M059J (cell line): ENCODE data around the gene DR1. TPM values are rescaled to one million over a fixed set of nuclear protein-coding genes. Genes with fewer than 3 reads are reported as not detected.
"Not testable (repeated sequence)": the region's sequence is repeated elsewhere in the genome, so short reads cannot be mapped to it uniquely, and the experiment has no call there.

Source experiments
- DNase-seq: peaks from one replicate; pipeline ENCODE4 v3.0.0-alpha.2; 2012; ENCODE audit warnings: low read depth
- total RNA-seq: library from RNA; depleted of rRNA; stranded (reverse); fragments of >200 nt; shearing (Covaris generic); gene quantifications from 2 replicates; pipeline ENCODE4 v1.2.3, GENCODE V29; 2014

Gene DR1
- total RNA-seq, 1 experiment from 2014 or later = 87.1 TPM

- DNase-seq = no peak
Measured at GRCh38 chr1:93340090-93340489, 5.6 kb upstream of the DR1 start.

DNA sequence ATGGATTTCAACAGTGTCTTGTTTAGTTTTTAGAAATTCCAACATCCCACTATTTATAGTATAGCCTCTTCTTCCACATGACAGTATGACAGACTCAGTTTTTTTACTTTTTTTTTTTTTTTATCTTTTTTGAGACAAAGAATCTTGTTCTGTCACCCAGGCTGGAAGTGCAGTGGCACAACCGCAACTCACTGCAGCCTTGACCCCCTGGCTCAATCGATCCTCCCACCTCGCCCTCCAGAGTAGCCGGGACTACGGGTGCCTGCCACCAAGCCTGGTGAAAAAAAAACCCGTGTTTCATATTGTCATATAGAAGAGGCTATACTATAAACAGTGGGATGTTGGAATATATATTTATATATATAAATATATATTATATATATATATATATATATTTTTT lies 1.2 kb upstream of the DR1 start:
- DNase-seq = no peak

DNA sequence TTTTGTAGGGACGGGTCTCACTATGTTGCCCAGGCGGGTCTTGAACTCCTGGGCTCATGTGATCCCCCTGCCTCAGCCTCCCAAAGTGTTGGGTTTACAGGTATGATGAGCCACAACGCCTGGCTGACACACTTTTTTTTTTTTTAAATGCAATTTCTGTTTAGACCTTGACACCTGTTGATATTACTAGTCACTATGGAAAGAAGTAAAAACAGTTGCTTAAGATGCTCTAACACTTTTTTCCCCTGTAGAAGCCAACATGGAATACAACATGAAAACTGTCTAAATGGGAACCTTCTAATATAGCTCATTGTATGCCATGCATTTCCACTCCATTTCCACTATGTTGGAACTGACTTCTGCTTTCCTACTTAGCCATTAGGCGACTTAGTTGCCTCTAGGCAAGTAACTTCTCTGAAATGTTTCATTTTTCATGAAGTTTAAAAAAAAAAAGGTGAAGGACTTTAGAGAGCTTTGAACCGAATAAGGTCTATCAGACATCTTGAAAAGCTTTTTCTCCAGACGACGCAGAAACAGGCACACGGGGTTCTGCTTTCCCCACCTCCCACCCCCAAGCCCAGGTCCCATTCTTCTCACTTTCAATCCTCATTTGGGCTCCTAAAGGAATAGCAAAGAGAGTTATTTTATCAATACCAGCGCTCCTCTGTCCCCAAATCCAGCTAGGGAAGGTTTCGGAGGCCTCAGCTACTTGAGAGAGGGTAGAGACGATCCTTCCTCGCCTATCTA lies 648 bp upstream of the DR1 start:
- DNase-seq = peak; percentile 36

- DNase-seq = peak; percentile 58
Measured at GRCh38 chr1:93346421-93346993, 800 bp downstream of the DR1 start.

DNA sequence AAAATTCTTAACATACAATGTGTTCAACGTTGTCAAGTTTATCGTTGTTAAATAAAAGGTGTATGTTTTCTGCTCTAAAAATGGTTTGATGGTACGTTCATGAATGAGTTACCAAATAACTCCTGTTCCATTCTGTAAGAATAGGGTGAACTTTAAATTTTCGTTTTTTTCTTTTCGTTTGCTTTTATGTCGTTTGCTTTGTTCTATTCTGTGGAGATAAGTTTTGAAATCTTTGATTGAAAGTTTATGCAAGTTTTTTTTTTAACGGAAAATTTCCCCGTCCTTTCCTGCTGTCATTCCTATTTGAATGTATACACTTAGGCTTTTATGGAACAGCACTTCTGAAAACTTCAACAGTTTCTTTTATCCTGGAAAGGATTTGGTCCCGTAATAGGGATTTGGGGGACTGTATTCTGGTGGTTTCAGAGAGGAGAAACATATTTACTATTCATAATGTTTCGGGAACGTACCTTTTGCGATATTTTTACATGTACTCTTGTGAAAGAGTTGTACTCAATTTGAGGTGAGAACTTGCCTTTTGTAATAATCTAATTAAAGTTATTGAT lies 1.7 kb downstream of the DR1 start:
- DNase-seq = no peak

GRCh38 chr1:93348104-93348728 lies 2.5 kb downstream of the DR1 start:
- DNase-seq = no peak

DNA sequence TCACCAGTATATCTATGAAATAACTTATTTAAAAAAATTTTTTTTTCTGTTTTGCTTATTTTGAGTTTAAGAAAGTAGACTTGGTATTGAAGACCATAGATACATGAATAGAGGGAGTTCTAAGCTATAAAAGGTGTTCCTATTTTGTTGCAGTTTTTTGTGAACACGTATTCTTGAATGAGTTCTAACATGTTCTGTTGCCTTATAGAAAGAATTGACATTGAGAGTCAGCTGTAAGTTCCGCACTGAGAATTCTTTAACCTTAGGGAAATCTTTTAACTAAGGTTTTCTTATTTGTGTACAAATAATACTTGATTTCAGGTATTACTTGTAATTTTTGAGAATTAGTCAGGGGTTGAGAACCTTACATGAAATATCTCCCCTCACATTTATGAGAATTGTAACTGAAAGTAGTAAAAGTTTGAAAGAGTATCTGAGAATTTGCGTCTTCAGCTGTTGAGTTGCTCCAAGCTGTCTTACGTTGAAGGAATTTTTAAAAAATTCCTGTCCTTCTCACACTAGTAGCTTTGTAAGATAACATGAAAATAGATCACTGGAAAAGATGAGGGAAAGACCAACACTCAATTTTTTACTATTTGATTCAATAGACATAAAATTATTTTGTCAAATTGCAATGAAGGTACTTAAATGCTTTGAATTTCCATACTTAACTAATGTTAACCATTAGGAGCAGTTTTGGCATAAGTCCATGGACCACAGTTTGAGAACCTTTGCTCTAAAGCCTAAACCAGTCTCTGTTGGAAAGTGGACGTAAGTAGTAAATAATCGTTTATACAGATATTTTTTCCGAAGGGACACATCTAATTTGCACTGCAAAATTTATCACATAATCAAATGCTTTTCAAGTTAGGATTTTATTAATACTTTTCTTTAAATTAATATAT lies 3.8 kb downstream of the DR1 start:
- DNase-seq = no peak

DNA sequence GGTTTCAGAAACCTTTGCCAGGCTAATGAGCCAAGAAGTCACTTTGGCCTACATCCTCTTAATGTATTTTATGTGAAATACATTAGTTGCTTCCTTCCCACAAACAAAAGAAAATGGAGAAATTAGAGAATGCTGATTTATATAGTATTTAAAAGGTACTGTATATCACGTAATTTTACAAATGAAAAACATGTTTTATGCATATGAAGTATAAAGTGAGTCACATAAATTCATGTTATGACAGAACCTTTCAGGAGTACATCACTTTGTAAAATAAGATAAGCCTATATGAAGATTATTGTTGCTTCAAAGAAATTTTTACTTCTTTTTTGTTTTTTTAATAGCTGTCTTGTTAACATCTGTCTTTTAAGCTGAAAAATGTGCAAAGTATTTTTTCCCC lies 4.6 kb downstream of the DR1 start:
- DNase-seq = no peak

DNA sequence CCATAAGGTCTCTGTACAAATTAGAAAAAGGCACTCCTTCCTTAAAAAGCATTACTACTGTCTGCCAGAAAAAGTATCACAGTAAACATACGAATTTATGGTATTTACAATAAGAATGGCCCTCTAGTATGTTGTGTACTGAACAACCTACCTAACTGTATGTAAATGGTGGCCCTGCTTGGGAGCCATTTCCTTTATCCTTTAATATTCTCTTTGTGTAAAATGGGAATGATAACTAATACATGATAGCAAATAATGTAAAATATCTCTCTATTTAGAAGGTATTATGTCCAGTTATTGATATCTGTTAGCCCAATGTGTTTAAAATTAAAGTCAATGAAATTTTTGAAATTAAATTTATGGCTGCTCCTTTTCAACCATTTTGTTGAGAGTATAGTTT lies 5.2 kb downstream of the DR1 start:
- DNase-seq = no peak

DNA sequence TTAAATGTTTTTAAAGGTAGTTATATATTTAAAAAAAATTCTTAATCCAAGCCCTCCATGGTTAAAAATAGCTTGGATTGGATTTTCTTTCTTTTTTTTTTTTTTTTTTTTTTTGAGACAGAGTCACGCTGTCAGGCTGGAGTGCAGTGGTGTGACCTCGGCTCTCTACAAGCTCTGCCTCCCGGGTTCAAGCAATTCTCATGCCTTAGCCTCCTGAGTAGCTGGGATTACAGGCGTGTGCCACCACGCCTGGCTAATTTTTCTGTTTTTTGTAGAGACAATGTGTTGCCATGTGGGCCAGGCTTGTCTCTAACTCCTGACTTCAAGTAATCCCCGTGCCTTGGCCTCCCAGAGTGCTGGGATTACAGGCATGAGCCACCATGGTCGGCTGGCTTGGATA lies 5.6 kb downstream of the DR1 start:
- not testable (repeated sequence) for DNase-seq

GRCh38 chr1:93352376-93352775 lies 6.7 kb downstream of the DR1 start:
- no peak for DNase-seq

DNA sequence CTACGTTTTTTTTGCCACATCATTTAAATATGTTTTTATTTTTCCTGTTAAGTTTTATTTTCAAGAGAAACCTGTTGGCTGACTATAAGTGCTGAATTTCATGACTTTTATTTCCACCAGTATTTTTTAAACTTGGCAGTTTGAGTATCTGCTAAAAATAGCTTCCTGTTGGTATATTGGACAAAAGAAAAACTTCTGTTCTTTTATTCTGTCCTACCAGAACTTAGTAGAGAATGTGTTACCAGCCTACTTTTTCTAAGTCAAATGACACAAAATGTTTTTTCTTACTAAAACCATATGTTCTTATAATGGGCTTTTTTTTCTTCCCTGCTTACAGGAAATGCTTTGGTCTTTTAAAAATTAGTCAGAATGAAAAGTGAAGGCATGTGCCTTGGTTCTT lies 7.6 kb downstream of the DR1 start:
- DNase-seq = no peak

- DNase-seq = no peak
Measured at GRCh38 chr1:93354749-93355148, 9.0 kb downstream of the DR1 start.

DNA sequence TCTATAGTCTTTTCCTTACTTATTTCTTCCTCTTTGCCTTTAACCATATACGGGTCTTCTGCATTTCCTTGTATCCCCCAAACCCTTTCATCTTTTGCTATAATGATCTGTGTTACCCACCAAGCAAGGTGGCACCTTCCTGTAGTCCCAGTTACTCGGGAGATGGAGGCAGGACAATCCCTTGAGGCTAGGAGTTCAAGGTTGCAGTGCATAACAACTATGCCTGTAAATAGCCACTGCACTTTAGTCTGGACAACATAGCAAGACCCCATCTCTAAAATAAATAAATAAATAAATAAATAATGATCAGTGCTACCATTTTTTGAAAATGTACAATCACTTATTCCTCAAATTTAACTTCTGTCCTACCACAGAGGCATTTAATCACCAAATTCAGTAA lies 11.5 kb downstream of the DR1 start:
- no peak for DNase-seq

- no peak for DNase-seq
Measured at GRCh38 chr1:93358293-93358692, 12.6 kb downstream of the DR1 start.

DNA sequence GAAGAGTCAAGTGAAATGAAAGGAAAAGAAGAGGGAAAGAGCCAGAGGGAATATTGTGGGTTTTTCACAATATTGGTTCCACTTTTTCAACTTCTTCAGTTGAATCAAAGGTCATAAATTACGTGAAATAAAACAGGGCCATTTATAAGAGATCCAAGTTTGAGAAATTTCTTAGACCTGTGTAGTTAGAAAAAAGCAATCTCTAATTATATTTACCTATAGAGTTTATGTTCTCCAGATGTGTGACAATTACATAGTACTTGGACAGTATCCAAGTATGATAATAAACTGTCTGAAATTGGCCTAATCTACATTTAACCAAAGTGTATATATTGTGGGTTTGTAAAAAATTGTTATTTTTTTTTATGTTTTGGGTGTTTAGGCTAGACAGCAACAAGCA lies 14.4 kb downstream of the DR1 start:
- DNase-seq = no peak

- no peak for DNase-seq
Measured at GRCh38 chr1:93362237-93362636, 16.5 kb downstream of the DR1 start.

DNA sequence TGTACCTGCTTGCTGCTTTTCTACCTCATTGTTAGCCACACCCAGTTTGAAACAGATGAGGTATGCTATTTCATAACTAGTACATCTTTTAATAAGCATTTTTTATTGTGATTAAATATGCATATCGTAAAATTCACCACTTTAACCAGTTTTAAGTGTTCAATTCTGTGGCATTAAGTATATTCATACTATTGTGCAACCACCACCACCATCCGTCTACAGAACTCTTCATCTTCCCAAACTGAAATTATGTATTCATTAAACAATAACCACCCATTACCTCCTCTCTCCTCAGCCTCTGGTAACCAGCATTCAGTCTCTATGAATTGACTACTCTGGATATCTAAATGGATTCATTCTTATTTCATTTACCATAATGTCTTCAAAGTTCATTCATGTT lies 20.1 kb downstream of the DR1 start:
- DNase-seq = no peak

DNA sequence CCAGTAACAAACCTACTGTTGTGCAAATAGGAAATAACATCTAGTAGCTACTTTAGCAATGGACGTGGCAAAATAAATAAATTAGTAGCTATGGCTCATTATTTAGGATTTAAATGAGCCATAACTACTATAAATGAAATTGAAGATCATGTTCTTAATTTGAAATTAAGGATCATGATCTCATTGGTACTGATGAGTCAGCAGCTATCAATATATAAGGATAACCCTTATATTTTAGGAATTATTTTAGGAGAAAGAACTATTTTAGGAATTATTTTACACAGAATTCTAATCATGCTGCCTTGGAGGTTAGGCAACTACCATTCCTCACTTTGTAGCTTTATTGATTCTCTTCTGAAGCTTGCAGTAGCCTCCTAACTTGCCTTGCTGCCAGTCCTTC lies 24.0 kb downstream of the DR1 start:
- no peak for DNase-seq

DNA sequence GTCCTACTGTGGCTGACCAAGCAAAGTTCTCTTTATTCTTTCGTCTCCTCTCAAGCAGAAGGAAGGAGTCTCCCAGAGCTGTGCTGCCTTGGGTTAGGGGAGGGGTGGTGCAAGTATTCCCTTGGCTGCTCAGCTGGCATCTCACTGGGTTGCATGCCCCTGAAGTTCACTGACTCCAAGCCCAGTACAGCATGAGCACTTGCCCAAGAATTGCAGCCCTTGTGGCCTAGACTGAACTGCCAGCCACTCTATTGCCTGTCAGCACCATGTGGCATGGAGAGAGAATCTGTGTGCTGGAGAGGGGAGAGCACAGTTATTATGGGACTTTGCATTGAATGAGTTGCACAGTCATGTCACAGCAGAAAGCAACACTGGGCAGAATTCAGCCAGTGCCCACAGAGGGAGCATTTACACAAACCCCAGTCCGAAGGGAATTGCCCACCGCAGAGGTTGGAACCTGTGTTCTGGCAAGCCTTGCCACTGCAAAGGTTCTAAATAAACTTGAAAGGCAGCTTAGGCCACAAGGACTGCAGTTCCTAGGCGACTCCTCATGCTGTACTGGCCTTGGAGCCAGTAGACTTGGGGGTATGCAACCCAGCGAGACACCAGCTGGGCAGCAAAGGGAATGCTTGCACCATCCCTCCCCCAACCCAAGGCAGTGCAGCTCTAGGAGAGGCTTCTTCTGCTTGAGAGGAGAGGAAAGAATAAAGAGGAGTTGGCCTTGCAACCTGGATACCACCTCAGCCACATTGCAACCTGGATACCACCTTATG lies 28.8 kb downstream of the DR1 start:
- DNase-seq = no peak

- no peak for DNase-seq
Measured at GRCh38 chr1:93384656-93385055, 38.9 kb downstream of the DR1 start.
